ENCODE measurements around the gene RXRA.

RXRA gene

GRCh38 chr9:134436379-134436762 lies 110.1 kb downstream of the RXRA start:
- Histone ChIP-seq H3K36me3 (ENCODE audit: control insufficient read depth, insufficient read depth, low read length) (peaks cover 6% of the 10 kb centered on the region), H3K4me3 (ENCODE audit: low read depth, low read length) (no peak overlapping the region), H3K9me3 (ENCODE audit: control insufficient read depth, insufficient read depth, low read length) (no peaks in the 10 kb centered on the region), H3K27me3 (ENCODE audit: control insufficient read depth, insufficient read depth, low read length) (no peaks in the 10 kb centered on the region), H3K4me1 (ENCODE audit: control insufficient read depth, insufficient read depth, low read length) (no peaks in the 10 kb centered on the region), H3K9ac (ENCODE audit: low read depth, low read length) (no peak overlapping the region)

GRCh38 chr9:134436911-134437310 lies 110.7 kb downstream of the RXRA start:
- Histone ChIP-seq H3K9ac (ENCODE audit: low read depth, low read length) (no peak overlapping the region), H3K9me3 (ENCODE audit: control insufficient read depth, insufficient read depth, low read length) (no peaks in the 10 kb centered on the region), H3K4me3 (ENCODE audit: low read depth, low read length) (no peak overlapping the region), H3K4me1 (ENCODE audit: control insufficient read depth, insufficient read depth, low read length) (no peaks in the 10 kb centered on the region), H3K27me3 (ENCODE audit: control insufficient read depth, insufficient read depth, low read length) (no peaks in the 10 kb centered on the region), H3K36me3 (ENCODE audit: control insufficient read depth, insufficient read depth, low read length) (peaks cover 6% of the 10 kb centered on the region)

GRCh38 chr9:134437403-134438194 lies 111.3 kb downstream of the RXRA start:
- no peak overlapping the region for H3K4me3 ChIP-seq (ENCODE audit: low read depth, low read length)
- no peaks in the 10 kb centered on the region for H3K27me3 ChIP-seq (ENCODE audit: control insufficient read depth, insufficient read depth, low read length)
- H3K9me3 ChIP-seq (ENCODE audit: control insufficient read depth, insufficient read depth, low read length) = no peaks in the 10 kb centered on the region
- H3K36me3 ChIP-seq (ENCODE audit: control insufficient read depth, insufficient read depth, low read length) = peaks cover 6% of the 10 kb centered on the region
- no peak overlapping the region for H3K9ac ChIP-seq (ENCODE audit: low read depth, low read length)
- no peaks in the 10 kb centered on the region for H3K4me1 ChIP-seq (ENCODE audit: control insufficient read depth, insufficient read depth, low read length)

- Histone ChIP-seq H3K9me3 (ENCODE audit: control insufficient read depth, insufficient read depth, low read length) (no peaks in the 10 kb centered on the region), H3K36me3 (ENCODE audit: control insufficient read depth, insufficient read depth, low read length) (peaks cover 6% of the 10 kb centered on the region), H3K4me3 (ENCODE audit: low read depth, low read length) (no peak overlapping the region), H3K9ac (ENCODE audit: low read depth, low read length) (no peak overlapping the region), H3K4me1 (ENCODE audit: control insufficient read depth, insufficient read depth, low read length) (no peaks in the 10 kb centered on the region), H3K27me3 (ENCODE audit: control insufficient read depth, insufficient read depth, low read length) (no peaks in the 10 kb centered on the region)
Observed at GRCh38 chr9:134438195-134438788, 112.0 kb downstream of the RXRA start.

GRCh38 chr9:134439368-134439784 lies 113.1 kb downstream of the RXRA start:
- Histone ChIP-seq H3K4me1 (ENCODE audit: control insufficient read depth, insufficient read depth, low read length) (no peaks in the 10 kb centered on the region), H3K9me3 (ENCODE audit: control insufficient read depth, insufficient read depth, low read length) (no peaks in the 10 kb centered on the region), H3K4me3 (ENCODE audit: low read depth, low read length) (no peak overlapping the region), H3K9ac (ENCODE audit: low read depth, low read length) (no peak overlapping the region), H3K27me3 (ENCODE audit: control insufficient read depth, insufficient read depth, low read length) (no peaks in the 10 kb centered on the region), H3K36me3 (ENCODE audit: control insufficient read depth, insufficient read depth, low read length) (peaks cover 6% of the 10 kb centered on the region)

GRCh38 chr9:134440636-134441226 lies 114.5 kb downstream of the RXRA start:
- no peak overlapping the region for H3K4me3 ChIP-seq (ENCODE audit: low read depth, low read length)
- H3K4me1 ChIP-seq (ENCODE audit: control insufficient read depth, insufficient read depth, low read length) = no peaks in the 10 kb centered on the region
- no peaks in the 10 kb centered on the region for H3K9me3 ChIP-seq (ENCODE audit: control insufficient read depth, insufficient read depth, low read length)
- H3K9ac ChIP-seq (ENCODE audit: low read depth, low read length) = no peak overlapping the region
- peaks cover 6% of the 10 kb centered on the region for H3K36me3 ChIP-seq (ENCODE audit: control insufficient read depth, insufficient read depth, low read length)
- H3K27me3 ChIP-seq (ENCODE audit: control insufficient read depth, insufficient read depth, low read length) = no peaks in the 10 kb centered on the region

- Histone ChIP-seq H3K4me1 (ENCODE audit: control insufficient read depth, insufficient read depth, low read length) (no peaks in the 10 kb centered on the region), H3K4me3 (ENCODE audit: low read depth, low read length) (no peak overlapping the region), H3K36me3 (ENCODE audit: control insufficient read depth, insufficient read depth, low read length) (peaks cover 4% of the 10 kb centered on the region), H3K9me3 (ENCODE audit: control insufficient read depth, insufficient read depth, low read length) (no peaks in the 10 kb centered on the region), H3K27me3 (ENCODE audit: control insufficient read depth, insufficient read depth, low read length) (no peaks in the 10 kb centered on the region), H3K9ac (ENCODE audit: low read depth, low read length) (no peak overlapping the region)
Observed at GRCh38 chr9:134441227-134442084, 115.2 kb downstream of the RXRA start.

GRCh38 chr9:134442085-134442474 lies 115.8 kb downstream of the RXRA start:
- Histone ChIP-seq H3K36me3 (ENCODE audit: control insufficient read depth, insufficient read depth, low read length) (peaks cover 2% of the 10 kb centered on the region), H3K4me3 (ENCODE audit: low read depth, low read length) (no peak overlapping the region), H3K9ac (ENCODE audit: low read depth, low read length) (no peak overlapping the region), H3K9me3 (ENCODE audit: control insufficient read depth, insufficient read depth, low read length) (no peaks in the 10 kb centered on the region), H3K4me1 (ENCODE audit: control insufficient read depth, insufficient read depth, low read length) (no peaks in the 10 kb centered on the region), H3K27me3 (ENCODE audit: control insufficient read depth, insufficient read depth, low read length) (no peaks in the 10 kb centered on the region)

- Histone ChIP-seq H3K4me3 (ENCODE audit: low read depth, low read length) (no peak overlapping the region), H3K36me3 (ENCODE audit: control insufficient read depth, insufficient read depth, low read length) (peaks cover 2% of the 10 kb centered on the region), H3K9me3 (ENCODE audit: control insufficient read depth, insufficient read depth, low read length) (no peaks in the 10 kb centered on the region), H3K27me3 (ENCODE audit: control insufficient read depth, insufficient read depth, low read length) (no peaks in the 10 kb centered on the region), H3K4me1 (ENCODE audit: control insufficient read depth, insufficient read depth, low read length) (no peaks in the 10 kb centered on the region), H3K9ac (ENCODE audit: low read depth, low read length) (no peak overlapping the region)
Observed at GRCh38 chr9:134442486-134443173, 116.4 kb downstream of the RXRA start.

GRCh38 chr9:134443174-134444037 lies 117.2 kb downstream of the RXRA start:
- Histone ChIP-seq H3K9ac (ENCODE audit: low read depth, low read length) (no peak overlapping the region), H3K36me3 (ENCODE audit: control insufficient read depth, insufficient read depth, low read length) (peaks cover 2% of the 10 kb centered on the region), H3K4me3 (ENCODE audit: low read depth, low read length) (no peak overlapping the region), H3K4me1 (ENCODE audit: control insufficient read depth, insufficient read depth, low read length) (no peaks in the 10 kb centered on the region), H3K27me3 (ENCODE audit: control insufficient read depth, insufficient read depth, low read length) (no peaks in the 10 kb centered on the region), H3K9me3 (ENCODE audit: control insufficient read depth, insufficient read depth, low read length) (peaks cover 6% of the 10 kb centered on the region)

All from iPS-15b (cell line).